GM12891 (cell line): ENCODE data around the gene PDXDC1. TPM values are rescaled to one million over a fixed set of nuclear protein-coding genes. Genes with fewer than 3 reads are reported as not detected.
"Not testable (repeated sequence)": the region's sequence is repeated elsewhere in the genome, so short reads cannot be mapped to it uniquely, and the experiment has no call there.

Source experiments
- DNase-seq: peaks from one replicate; pipeline ENCODE4 v3.0.0; 2011; ENCODE audit warnings: low spot score; ENCODE audit not compliant: insufficient read length
- FAIRE-seq: peaks from 2 replicates; lab custom pipeline; 2011; peaks lifted over from hg19 to GRCh38; lab: Jason Lieb, UNC
- PAX5 ChIP-seq: IDR thresholded peaks from 2 replicates; pipeline ENCODE4 v1.6.1; 2011; ENCODE audit warnings: low read length, moderate library complexity, mild to moderate bottlenecking; ENCODE audit not compliant: insufficient read depth, severe bottlenecking
- POLR2A ChIP-seq: IDR thresholded peaks from 2 replicates; pipeline ENCODE4 v1.6.1; 2011; ENCODE audit warnings: low read depth, low read length, control low read depth
- POLR2AphosphoS5 ChIP-seq: IDR thresholded peaks from 2 replicates; pipeline ENCODE4 v1.6.1; 2011; ENCODE audit warnings: low read depth, low read length, control low read depth
- POU2F2 ChIP-seq: IDR thresholded peaks from 2 replicates; pipeline ENCODE4 v1.6.1; 2011; ENCODE audit warnings: low read depth, mild to moderate bottlenecking, control low read depth, low read length, moderate library complexity
- SPI1 ChIP-seq: IDR thresholded peaks from 2 replicates; pipeline ENCODE4 v1.6.1; 2011; ENCODE audit warnings: low read depth, low read length, control low read depth
- TAF1 ChIP-seq: IDR thresholded peaks from 2 replicates; pipeline ENCODE4 v1.6.1; 2011; ENCODE audit warnings: low read depth, low read length, control low read depth
- polyA plus RNA-seq: library from polyadenylated mRNA; unstranded; fragments of >200 nt; gene quantifications from one replicate; pipeline ENCODE4 v1.2.1, GENCODE V29; 2012; ENCODE audit warnings: low read depth, missing spikeins, inconsistent platforms; ENCODE audit not compliant: missing spikeins

The PDXDC1 gene, protein sequence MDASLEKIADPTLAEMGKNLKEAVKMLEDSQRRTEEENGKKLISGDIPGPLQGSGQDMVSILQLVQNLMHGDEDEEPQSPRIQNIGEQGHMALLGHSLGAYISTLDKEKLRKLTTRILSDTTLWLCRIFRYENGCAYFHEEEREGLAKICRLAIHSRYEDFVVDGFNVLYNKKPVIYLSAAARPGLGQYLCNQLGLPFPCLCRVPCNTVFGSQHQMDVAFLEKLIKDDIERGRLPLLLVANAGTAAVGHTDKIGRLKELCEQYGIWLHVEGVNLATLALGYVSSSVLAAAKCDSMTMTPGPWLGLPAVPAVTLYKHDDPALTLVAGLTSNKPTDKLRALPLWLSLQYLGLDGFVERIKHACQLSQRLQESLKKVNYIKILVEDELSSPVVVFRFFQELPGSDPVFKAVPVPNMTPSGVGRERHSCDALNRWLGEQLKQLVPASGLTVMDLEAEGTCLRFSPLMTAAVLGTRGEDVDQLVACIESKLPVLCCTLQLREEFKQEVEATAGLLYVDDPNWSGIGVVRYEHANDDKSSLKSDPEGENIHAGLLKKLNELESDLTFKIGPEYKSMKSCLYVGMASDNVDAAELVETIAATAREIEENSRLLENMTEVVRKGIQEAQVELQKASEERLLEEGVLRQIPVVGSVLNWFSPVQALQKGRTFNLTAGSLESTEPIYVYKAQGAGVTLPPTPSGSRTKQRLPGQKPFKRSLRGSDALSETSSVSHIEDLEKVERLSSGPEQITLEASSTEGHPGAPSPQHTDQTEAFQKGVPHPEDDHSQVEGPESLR
- 49.1 TPM for polyA plus RNA-seq

DNA sequence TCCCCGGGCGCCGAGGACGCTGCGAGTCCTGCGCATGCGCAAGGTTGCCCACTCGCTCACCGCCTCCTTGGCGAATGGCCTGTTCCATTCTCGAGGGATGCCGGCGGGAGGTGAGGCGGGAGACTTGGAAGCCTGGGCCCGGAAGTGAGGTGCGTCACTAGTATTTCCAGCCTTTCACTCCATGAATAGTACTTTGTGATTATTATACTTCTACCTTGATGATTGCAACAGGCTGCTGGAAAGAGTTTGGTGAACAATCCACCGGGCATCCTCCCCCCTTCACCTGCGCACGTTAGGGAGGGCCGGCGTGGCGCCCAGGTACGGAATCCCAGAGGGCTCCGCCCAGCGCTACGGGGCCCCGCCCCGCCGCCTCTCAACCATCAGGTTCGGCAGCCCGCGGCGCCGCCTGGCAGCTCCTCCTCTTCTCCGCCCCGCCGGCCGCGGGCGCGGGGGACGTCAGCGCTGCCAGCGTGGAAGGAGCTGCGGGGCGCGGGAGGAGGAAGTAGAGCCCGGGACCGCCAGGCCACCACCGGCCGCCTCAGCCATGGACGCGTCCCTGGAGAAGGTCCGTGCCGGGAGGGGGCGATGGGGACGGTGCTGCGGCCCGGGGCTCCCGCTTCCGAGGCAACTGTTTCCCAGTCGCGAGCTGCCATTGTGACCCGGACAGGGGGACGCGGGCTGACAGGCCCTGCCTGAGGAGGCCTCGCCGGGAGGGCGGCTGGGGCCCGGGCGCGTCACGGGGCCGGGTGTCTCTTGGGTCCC, at the start of gene PDXDC1:
Gene PDXDC1 (plus strand): TSS at position 371 of the 762 bp plus-strand sequence. CDS start 174 bp downstream, at position 545.
- peak; percentile 96 for DNase-seq
- peak; percentile 95 for FAIRE-seq
- peak; percentile 23; the same call in 1 of the 2 replicates for TF ChIP-seq TAF1
- peak; percentile 65; the same call in 1 of the 2 replicates for TF ChIP-seq POLR2AphosphoS5
- TF ChIP-seq POLR2A, result peak; percentile 53

DNA sequence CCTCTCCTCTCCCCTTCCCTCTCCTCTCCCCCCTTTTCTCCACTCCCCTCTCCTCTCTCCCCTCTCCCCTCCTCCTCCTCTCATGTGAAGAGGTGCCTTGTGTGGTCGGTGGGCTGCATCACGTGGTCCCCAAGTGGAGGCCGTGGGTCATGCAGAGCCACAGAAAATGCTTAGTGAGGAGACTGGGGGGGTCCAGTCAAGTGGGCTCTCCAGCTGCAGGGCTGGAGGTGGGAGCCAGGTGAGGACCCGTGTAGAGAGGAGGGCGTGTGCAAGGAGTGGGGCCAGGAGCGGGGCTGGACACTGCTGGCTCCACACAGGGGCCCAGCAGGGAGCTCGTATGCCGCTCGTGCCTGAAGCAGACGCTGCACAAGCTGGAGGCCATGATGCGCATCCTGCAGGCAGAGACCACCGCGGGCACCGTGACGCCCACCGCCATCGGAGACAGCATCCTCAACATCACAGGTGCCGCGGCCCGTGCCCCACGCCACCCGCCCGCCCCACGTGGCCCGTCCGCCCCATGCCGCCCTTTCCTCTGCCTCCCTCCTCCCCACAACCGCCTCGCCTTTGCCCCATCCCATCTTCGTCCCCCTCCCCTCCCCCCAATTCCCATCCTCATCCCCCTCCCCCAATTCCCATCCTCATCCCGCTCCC, 46.6 kb upstream of the PDXDC1 start:
- not testable (repeated sequence) for FAIRE-seq
- peak; percentile 48 for DNase-seq

DNA sequence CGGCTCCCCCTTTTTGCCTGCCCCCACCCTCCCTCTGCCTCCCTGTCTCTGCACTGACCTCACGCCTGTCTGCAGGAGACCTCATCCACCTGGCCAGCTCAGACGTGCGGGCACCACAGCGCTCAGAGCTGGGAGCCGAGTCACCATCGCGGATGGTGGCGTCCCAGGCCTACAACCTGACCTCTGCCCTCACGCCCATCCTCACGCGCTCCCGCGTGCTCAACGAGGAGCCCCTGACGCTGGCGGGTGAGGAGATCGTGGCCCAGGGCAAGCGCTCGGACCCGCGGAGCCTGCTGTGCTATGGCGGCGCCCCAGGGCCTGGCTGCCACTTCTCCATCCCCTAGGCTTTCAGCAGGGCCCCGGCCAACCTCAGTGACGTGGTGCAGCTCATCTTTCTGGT, 45.6 kb upstream of the PDXDC1 start:
- FAIRE-seq, DNase-seq: not testable (repeated sequence)

DNA sequence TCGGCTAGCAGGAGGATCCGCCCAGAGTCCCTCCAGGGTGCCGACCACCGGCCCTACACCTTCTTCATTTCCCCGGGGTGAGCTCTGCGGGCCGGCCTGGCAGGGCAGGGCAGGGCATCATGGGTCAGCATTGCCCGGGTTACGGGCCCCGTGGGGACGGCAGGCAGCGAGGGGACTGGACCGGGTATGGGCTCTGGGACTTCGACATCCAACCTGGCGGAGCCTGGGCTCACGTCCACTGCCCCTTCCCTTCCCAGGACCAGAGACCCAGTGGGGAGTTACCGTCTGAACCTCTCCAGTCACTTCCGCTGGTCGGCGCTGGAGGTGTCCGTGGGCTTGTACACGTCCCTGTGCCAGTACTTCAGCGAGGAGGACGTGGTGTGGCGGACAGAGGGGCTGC, 44.6 kb upstream of the PDXDC1 start:
- DNase-seq, FAIRE-seq: not testable (repeated sequence)

DNA sequence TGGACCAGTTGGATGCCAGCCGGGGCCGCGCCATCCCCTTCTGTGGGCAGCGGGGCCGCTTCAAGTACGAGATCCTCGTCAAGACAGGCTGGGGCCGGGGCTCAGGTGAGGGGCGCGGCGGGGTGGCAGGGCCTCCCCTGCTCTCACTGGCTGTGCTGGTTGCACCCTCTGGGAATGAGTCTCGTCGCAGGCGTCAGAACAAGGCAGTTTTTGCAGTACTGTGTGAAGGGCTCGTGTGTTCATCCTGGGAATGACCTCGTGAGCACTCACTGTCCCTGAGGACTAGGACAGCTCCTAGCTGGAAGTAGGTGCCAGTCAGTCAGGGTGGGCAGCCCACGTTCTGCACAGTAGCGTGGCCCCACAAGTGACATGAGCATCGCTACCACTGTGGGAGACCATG, 43.9 kb upstream of the PDXDC1 start:
- FAIRE-seq, DNase-seq: not testable (repeated sequence)

DNA sequence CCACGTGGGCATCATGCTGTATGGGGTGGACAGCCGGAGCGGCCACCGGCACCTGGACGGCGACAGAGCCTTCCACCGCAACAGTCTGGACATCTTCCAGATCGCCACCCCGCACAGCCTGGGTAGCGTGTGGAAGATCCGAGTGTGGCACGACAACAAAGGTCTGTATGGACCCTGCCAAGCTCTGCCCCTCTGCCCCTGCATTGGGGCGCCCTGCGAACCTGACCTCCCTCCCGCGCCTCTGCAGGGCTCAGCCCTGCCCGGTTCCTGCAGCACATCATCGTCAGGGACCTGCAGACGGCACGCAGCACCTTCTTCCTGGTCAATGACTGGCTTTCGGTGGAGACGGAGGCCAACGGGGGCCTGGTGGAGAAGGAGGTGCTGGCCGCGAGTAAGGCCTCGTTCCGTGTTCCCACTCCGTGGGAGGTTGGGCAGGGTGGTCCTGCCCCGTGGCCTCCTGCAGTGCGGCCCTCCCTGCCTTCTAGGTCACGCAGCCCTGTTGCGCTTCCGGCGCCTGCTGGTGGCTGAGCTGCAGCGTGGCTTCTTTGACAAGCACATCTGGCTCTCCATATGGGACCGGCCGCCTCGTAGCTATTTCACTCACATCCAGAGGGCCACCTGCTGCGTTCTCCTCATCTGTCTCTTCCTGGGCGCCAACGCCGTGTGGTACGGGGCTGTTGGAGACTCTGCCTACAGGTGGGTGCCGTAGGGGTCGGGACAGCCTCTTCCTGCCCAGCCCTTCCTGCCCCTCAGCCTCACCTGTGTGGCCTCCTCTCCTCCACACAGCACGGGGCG, 42.0 kb upstream of the PDXDC1 start:
- not testable (repeated sequence) for FAIRE-seq, DNase-seq

DNA sequence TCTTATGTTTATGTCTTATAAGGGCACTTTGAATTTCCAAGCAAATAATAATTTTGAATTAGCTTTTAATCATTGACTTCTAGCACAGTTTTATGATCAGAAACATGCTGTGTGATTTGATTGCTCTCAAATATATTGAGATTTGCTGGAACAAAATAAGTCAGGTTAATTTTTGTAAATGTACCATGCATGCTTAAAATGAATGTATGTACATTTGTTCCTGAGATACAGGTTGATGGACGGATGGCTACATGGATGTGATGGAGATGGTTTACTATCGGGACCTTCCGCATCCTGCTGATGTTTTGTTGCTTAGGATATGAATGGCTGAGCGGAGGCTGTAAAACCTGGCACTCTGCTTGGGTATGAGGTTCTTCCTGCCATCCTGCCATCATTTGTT, 37.7 kb upstream of the PDXDC1 start, which contains the start of gene NPIPA1:
Gene NPIPA1 (plus strand): TSS at position 301 of the 400 bp plus-strand sequence. CDS start 0 bp downstream, at position 301.
- not testable (repeated sequence) for FAIRE-seq, DNase-seq

DNA sequence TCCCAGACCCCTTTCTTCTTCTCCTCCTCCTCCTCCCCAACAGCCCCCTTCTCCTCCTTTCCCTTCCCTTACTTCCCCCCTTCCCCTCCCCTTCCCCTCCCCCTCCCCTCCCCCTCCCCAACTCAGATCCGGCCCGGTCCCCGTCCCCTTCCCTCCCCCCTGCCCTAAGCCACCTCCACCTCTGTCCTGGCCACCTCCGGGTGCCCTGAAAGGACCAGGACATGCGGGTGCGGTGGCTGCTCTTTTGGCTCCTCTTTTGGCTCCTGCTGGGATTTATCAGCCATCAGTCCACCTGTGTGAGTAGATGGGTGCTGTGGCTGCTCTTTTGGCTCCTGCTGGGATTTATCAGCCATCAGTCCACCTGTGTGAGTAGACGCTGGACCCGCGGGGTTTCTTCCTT, 36.8 kb upstream of the PDXDC1 start:
- not testable (repeated sequence) for DNase-seq, FAIRE-seq

DNA sequence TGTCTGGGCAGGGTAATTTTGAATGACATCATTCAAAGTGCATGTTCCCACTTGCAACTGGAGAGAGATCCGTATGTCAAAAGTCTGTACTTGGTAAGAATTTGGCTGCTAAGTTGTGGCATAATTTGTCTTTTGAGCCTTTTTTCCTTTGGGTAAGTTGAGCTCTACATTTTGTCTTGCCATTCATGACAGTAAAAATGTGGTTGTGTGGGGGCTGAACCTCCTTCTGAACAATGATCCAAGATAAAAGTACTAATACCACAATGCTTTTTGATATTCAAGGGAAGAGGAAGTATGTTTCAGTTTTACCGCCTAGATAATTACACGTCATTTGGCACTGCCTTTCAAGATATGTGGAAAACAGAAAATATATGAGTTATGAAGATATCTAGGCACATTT, 32.1 kb upstream of the PDXDC1 start:
- not testable (repeated sequence) for DNase-seq, FAIRE-seq

DNA sequence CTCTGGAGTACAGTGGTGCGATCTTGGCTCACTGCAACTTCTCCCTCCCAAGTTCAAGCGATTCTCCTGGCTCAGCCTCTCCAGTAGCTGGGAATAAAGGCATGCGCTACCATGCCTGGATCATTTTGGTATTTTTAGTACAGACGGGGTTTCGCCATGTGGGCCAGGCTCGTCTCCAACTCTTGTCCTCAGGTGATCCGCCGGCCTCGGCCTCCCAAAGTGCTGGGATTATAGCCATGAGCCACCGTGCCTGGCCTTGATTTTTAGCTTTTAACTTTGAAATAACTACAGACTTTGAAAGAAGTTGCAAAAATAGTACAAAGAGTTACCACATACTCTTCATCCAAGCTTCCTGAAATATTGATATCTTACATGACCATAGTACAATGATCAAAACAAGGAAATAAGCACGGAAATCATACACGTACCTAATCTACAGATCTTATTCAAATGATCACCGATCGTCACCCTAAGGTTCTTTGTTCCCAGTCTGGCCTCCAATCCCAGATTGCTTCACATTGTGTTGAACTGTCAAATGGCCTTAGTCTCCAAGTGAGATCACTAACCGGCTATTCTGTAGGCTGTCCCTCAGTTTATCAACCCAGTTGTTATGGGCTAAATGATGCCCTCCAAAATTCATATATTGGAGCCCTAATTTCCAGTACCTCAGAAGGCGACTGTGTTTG, 19.1 kb upstream of the PDXDC1 start:
- FAIRE-seq (no peak), DNase-seq (no peak)
- TF ChIP-seq POLR2A (no peak), PAX5 (no peak), TAF1 (no peak), POLR2AphosphoS5 (no peak), SPI1 (no peak), POU2F2 (no peak)
